Measurements from ENCODE around the gene PPP2R2C. TPM values are rescaled to one million over a fixed set of nuclear protein-coding genes. Genes with fewer than 3 reads are reported as not detected.

Gene PPP2R2C
- total RNA-seq, 1 donor from 2014 or later = not detected

GRCh38 chr4:6375620-6376295 lies 96.7 kb downstream of the PPP2R2C start:
- DNase-seq (ENCODE audit: extremely low spot score, unreplicated experiment) = no peak
- Mint-ChIP-seq H3K4me3 (ENCODE audit: unreplicated experiment) (no peak overlapping the region), H3K36me3 (ENCODE audit: unreplicated experiment) (no peaks in the 10 kb centered on the region), H3K9me3 (ENCODE audit: unreplicated experiment) (no peaks in the 10 kb centered on the region), H3K4me1 (ENCODE audit: unreplicated experiment) (no peaks in the 10 kb centered on the region), H3K27ac (ENCODE audit: unreplicated experiment) (no peak overlapping the region), H3K27me3 (ENCODE audit: unreplicated experiment) (peaks cover 13% of the 10 kb centered on the region)
- TF ChIP-seq, protein P1, sequence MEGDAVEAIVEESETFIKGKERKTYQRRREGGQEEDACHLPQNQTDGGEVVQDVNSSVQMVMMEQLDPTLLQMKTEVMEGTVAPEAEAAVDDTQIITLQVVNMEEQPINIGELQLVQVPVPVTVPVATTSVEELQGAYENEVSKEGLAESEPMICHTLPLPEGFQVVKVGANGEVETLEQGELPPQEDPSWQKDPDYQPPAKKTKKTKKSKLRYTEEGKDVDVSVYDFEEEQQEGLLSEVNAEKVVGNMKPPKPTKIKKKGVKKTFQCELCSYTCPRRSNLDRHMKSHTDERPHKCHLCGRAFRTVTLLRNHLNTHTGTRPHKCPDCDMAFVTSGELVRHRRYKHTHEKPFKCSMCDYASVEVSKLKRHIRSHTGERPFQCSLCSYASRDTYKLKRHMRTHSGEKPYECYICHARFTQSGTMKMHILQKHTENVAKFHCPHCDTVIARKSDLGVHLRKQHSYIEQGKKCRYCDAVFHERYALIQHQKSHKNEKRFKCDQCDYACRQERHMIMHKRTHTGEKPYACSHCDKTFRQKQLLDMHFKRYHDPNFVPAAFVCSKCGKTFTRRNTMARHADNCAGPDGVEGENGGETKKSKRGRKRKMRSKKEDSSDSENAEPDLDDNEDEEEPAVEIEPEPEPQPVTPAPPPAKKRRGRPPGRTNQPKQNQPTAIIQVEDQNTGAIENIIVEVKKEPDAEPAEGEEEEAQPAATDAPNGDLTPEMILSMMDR (IDR thresholded peaks at IDR 0.05) = no peak

GRCh38 chr4:6374575-6374974 lies 97.8 kb downstream of the PPP2R2C start:
- no peak for DNase-seq (ENCODE audit: extremely low spot score, unreplicated experiment)
- TF ChIP-seq, protein P1 (IDR thresholded peaks at IDR 0.05) = no peak
- Mint-ChIP-seq H3K27me3 (ENCODE audit: unreplicated experiment) (peaks cover 11% of the 10 kb centered on the region), H3K36me3 (ENCODE audit: unreplicated experiment) (no peaks in the 10 kb centered on the region), H3K4me3 (ENCODE audit: unreplicated experiment) (no peak overlapping the region), H3K4me1 (ENCODE audit: unreplicated experiment) (no peaks in the 10 kb centered on the region), H3K9me3 (ENCODE audit: unreplicated experiment) (no peaks in the 10 kb centered on the region), H3K27ac (ENCODE audit: unreplicated experiment) (no peak overlapping the region)

- Mint-ChIP-seq H3K4me1 (ENCODE audit: unreplicated experiment) (no peaks in the 10 kb centered on the region), H3K4me3 (ENCODE audit: unreplicated experiment) (no peak overlapping the region), H3K27me3 (ENCODE audit: unreplicated experiment) (peaks cover 4% of the 10 kb centered on the region), H3K27ac (ENCODE audit: unreplicated experiment) (no peak overlapping the region), H3K9me3 (ENCODE audit: unreplicated experiment) (no peaks in the 10 kb centered on the region), H3K36me3 (ENCODE audit: unreplicated experiment) (no peaks in the 10 kb centered on the region)
- DNase-seq (ENCODE audit: extremely low spot score, unreplicated experiment) = no peak
- TF ChIP-seq, protein P1 (IDR thresholded peaks at IDR 0.05) = no peak
Measured at GRCh38 chr4:6373541-6374410, 98.6 kb downstream of the PPP2R2C start.

DNA sequence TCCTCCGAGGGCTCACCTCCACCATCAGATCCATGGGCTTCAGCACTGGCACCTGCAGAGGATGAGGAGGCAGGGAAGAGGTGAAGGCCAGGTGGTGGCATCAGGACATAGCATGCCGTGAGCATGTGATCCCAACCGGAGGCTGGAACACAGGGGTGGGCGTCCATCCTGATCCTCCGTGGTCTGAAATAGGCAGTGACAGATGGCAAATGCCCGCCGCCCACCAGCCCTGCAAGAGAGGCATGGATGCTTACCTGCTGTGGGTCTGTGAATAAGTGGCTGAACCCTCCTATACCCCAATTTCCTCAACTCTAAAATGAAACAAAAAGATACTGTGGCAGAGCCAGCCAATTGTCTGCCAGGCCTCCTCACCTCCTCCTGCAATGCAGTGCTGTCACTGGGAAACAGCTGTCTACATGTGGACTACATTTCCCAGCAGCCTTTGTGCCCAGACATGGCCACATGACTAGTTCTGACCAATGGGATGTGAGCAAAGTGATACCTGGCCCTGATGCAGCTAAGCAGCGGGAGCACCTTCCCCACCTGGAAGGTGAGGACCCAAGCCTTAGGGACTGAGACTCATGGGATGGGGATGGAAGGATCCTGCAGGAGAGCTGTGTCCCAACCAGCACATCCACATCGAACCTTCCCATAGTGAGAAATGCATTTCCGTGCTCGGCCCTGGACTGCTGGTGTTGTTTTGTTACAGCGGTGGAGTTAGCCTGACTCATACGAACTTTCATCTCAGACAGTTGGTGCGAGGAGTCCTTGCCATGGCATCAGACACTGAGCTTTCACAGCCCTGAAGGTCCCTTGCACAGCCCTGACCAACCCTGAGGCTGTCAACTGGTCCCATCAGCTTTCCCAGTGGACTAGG lies 99.5 kb downstream of the PPP2R2C start:
- TF ChIP-seq, protein P1 (IDR thresholded peaks at IDR 0.05) = no peak
- Mint-ChIP-seq H3K4me1 (ENCODE audit: unreplicated experiment) (no peaks in the 10 kb centered on the region), H3K9me3 (ENCODE audit: unreplicated experiment) (no peaks in the 10 kb centered on the region), H3K27me3 (ENCODE audit: unreplicated experiment) (peaks cover 13% of the 10 kb centered on the region), H3K36me3 (ENCODE audit: unreplicated experiment) (no peaks in the 10 kb centered on the region), H3K4me3 (ENCODE audit: unreplicated experiment) (no peak overlapping the region), H3K27ac (ENCODE audit: unreplicated experiment) (no peak overlapping the region)
- DNase-seq (ENCODE audit: extremely low spot score, unreplicated experiment) = no peak
